NT2/D1 (cell line): ENCODE measurements around the gene CARD11.

Source experiments
- YY1 ChIP-seq: IDR thresholded peaks from 2 replicates; pipeline ENCODE4 v1.6.1; 2011; ENCODE audit not compliant: insufficient read length, insufficient read depth
- ZNF274 ChIP-seq: IDR thresholded peaks from 2 replicates; pipeline ENCODE4 v1.6.1; 2011; ENCODE audit warnings: mild to moderate bottlenecking, low read depth, low read length

DNA sequence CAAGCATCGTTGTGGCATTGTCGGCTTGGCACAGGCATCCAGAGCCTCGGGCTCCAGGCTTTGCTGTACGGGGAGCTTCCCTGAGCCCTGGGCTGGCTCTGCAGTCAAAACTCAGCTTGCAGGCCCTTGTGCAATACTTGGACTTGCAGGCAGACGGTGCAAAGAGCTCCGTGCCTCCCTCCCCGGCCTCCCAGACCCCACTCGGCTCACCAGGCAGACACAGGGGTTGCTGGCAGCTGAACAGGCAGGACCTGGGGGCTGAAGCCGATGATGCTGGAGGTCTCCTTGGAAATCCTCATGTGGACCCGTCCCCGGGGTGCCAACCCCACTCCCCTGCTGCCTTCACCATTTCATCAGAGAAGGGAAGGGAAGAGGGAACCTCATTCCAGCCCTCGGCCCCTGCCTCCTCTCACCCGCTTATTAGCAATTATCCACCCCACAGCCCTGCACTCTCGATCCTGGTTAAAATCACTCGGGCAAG is 139.9 kb downstream of the CARD11 start:
- TF ChIP-seq ZNF274 (no peak), YY1 (no peak)
